HG03066 (cell line): ENCODE data around the gene RGMB.
"Not testable (repeated sequence)": the region's sequence is repeated elsewhere in the genome, so short reads cannot be mapped to it uniquely, and the experiment has no call there.

ENCODE experiments used
- ATAC-seq: cut with Tn5 transposase; IDR thresholded peaks from one replicate; pipeline ENCODE4 v1.9.1; 2021; ENCODE audit warnings: low read depth; ENCODE audit not compliant: unreplicated experiment

Gene RGMB, protein sequence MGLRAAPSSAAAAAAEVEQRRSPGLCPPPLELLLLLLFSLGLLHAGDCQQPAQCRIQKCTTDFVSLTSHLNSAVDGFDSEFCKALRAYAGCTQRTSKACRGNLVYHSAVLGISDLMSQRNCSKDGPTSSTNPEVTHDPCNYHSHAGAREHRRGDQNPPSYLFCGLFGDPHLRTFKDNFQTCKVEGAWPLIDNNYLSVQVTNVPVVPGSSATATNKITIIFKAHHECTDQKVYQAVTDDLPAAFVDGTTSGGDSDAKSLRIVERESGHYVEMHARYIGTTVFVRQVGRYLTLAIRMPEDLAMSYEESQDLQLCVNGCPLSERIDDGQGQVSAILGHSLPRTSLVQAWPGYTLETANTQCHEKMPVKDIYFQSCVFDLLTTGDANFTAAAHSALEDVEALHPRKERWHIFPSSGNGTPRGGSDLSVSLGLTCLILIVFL

GRCh38 chr5:98773464-98774191 is at the start of gene RGMB:
Gene RGMB, plus strand, starts transcription at chr5:98773663. Its CDS starts 408 bp downstream, at chr5:98774071.
- peak; percentile 76 for ATAC-seq

DNA sequence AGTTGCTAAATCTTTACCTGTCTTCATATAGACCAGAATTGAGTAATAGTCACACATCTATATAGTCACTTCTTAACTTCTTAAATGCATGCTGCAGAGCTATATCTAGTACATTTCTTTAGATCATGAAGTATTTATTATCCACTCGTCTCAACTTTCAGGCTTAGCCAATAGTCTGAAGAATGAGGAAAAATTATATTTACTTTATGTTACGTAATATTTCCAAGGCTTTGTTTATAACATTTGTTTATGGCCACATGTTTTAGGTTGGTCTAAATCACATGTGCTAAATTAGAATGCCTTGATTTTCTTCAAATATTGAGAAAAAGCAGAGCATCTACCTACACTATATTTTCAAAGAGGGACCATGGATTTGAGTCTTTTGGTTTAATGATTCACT is 47.2 kb upstream of the RGMB start:
- ATAC-seq, result no peak

GRCh38 chr5:98727686-98728085 is 45.8 kb upstream of the RGMB start:
- no peak for ATAC-seq

- no peak for ATAC-seq
Observed at GRCh38 chr5:98734646-98735045, 38.8 kb upstream of the RGMB start.

DNA sequence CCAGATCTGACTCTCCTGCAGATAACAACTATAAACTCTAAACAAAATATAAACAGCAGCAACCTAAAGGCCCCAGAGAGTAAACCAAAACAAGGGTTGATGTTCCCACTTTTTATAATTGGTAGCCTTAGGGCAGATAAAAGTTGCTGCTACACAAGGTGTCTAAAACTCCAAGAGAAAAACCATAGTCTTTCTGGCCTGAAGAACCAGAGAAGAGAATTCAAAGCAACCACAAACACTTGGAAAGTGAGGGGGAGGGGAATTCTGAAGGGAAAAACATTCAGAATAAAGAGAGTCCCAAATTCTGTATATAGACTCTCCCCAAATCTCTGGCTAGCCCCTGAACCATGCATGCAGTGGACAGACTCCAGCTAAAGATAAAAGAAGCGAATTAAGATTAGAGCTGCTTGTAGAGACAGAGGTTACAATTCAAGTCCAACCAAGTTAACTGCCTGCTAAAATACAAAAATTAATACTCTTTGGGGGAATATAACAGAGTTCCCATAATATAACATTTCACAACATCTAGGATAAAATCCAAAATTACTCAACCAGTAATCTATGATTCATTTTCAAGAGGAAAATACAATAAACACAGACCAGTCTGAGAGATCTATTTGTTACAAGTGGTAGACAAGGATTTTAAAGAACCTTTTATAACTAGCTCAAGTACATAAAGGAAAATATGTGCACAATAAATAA is 37.5 kb upstream of the RGMB start:
- no peak for ATAC-seq

- ATAC-seq, result no peak
Observed at GRCh38 chr5:98736753-98737152, 36.7 kb upstream of the RGMB start.

DNA sequence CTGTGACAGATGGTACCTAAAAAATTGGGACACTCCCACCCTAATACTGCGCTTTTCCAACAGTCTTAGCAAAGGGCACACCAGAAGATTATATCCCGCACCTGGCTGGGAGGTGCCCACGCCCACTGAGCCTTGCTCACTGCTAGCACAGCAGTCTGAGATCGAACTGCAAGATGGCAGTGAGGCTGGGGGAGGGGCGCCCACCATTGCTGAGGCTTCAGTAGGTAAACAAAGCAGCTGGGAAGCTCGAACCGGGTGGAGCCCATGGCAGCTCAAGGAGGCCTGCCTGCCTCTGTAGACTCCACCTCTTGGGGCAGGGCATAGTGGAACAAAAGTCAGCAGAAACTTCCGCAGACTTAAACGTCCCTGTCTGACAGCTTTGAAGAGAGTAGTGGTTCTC is 36.0 kb upstream of the RGMB start:
- ATAC-seq, result not testable (repeated sequence)

- ATAC-seq, result not testable (repeated sequence)
Observed at GRCh38 chr5:98738481-98739149, 34.8 kb upstream of the RGMB start.

DNA sequence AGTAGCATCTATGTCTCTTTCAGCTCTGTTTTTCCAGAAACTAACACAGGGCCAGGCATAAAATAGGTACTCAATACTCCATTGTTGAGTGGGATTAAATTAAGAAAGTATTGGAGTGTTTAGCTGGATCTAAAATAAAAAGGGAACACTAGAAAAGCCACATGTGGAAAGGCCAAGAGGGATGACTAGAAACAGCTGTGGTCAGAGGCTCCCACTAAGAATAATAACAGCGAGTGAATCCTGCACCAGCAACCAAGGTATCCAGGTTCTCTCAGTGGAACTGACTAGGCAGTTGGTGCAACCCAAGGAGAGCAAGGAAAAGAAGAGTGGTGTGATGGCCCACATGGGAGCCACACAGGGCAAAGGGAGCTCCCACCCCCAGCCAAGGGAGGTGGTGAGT is 31.5 kb upstream of the RGMB start:
- ATAC-seq, result no peak

GRCh38 chr5:98742396-98743073 is 30.9 kb upstream of the RGMB start:
- no peak for ATAC-seq

GRCh38 chr5:98748259-98748658 is 25.2 kb upstream of the RGMB start:
- not testable (repeated sequence) for ATAC-seq

GRCh38 chr5:98749046-98749445 is 24.4 kb upstream of the RGMB start:
- no peak for ATAC-seq

GRCh38 chr5:98750693-98751092 is 22.8 kb upstream of the RGMB start:
- ATAC-seq, result no peak

DNA sequence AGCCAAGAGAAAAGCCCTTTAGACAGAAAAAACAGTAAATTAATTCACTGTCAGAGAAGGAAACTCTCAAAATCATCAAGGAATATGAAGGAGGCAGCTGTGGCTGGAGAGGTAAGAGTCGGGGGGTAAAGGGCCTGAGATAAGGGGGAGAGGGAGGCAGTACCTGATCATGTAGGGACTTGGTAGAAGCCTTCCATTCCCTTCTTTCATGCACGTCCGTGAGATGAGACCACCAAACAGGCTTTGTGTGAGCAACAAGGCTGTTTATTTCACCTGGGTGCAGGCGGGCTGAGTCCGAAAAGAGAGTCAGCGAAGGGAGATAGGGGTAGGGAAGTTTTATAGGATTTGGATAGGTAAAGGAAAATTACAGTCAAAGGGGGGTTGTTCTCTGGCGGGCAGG is 21.1 kb upstream of the RGMB start:
- not testable (repeated sequence) for ATAC-seq

GRCh38 chr5:98752801-98753200 is 20.7 kb upstream of the RGMB start:
- not testable (repeated sequence) for ATAC-seq

DNA sequence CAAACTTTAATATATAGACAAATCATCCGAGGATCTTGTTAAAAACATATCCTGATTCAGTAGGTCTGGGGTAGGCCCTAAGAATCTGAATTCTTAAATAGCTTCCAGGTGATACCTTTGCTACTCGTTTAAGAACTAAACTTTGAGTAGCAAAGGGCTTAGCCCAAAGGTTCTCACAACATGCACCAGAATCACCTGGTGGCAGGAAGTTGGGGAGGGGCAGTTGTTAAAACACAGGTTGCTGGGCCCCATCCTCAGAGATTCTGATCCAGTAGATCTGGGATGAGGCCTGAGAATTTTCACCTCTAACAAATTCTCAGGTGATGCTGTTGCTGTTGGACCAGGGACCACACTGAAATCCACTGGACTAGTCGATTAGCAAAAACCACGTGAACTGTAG is 20.0 kb upstream of the RGMB start:
- no peak for ATAC-seq

GRCh38 chr5:98755406-98755805 is 18.1 kb upstream of the RGMB start:
- ATAC-seq, result no peak

DNA sequence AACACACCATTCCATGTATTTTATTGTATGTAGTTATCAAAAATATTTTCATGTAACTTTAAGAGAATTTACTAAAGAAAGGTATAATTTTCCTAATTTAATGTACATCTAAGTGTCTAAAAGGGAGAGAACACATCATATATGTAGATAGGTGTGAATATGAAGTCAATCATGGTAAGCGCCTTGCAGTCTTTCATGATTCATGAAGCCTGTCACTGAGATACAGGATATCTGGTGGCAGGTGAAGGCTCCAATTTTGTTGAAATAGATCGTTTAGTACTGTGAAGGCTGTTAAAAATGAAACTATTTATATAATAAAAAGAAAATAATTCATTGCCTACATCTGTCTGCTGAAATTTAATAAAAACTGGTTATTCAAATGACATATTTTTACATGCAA is 15.5 kb upstream of the RGMB start:
- no peak for ATAC-seq

DNA sequence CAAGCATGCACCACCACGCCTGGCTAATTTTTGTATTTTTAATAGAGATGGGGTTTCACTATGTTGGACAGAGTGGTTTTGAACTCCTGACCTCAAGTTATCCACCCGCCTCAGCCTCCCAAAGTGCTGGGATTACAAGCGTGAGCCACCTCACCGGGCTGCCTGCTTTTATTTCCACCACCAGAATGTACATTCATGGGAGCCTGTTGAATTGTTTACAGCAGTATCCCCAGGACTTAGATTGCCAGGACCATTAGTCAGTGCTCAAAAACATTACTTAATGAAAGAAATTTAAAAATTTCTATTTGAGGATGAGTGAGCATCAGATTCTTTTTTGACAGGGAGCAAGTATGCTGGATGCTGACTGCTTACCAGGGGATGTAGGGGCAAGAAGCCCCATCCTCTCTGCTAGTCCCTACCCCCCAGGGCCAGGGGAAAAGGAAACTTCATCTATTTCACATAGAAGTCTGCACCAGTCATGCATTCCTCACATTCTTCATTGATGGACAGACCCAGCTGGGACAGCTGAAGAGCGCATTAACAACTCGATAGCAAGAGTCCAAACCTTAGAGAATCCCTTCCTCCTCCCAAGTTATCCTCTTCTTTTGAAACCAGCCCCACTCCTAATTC is 10.3 kb upstream of the RGMB start:
- ATAC-seq, result no peak

GRCh38 chr5:98765815-98766214 is 7.6 kb upstream of the RGMB start:
- no peak for ATAC-seq
